Measurements from ENCODE around the gene ATOH8.
A peak's percentile ranks its signal among the peaks of the same experiment; 100 is the strongest.

ATOH8 gene

GRCh38 chr2:85746321-85747004, 7.3 kb upstream of the ATOH8 start:
- Histone ChIP-seq H3K4me1 (ENCODE audit: control insufficient read depth, insufficient read depth, low read length) (peaks cover 5% of the 10 kb centered on the region; the same call in 1 of the 2 replicates), H3K9ac (ENCODE audit: low read depth, low read length) (no peak overlapping the region), H3K36me3 (ENCODE audit: control insufficient read depth, insufficient read depth, low read length) (no peaks in the 10 kb centered on the region), H3K27me3 (ENCODE audit: control insufficient read depth, insufficient read depth, low read length) (peaks cover 19% of the 10 kb centered on the region), H3K4me3 (ENCODE audit: low read depth, low read length) (no peak overlapping the region), H3K27ac (ENCODE audit: low read depth, low read length) (no peak overlapping the region), H3K9me3 (ENCODE audit: control insufficient read depth, insufficient read depth, low read length) (no peaks in the 10 kb centered on the region)

GRCh38 chr2:85747441-85747840, 6.3 kb upstream of the ATOH8 start:
- peaks cover 28% of the 10 kb centered on the region for H3K27me3 ChIP-seq (ENCODE audit: control insufficient read depth, insufficient read depth, low read length)
- H3K4me3 ChIP-seq (ENCODE audit: low read depth, low read length): no peak overlapping the region
- H3K9ac ChIP-seq (ENCODE audit: low read depth, low read length): no peak overlapping the region
- no peaks in the 10 kb centered on the region for H3K9me3 ChIP-seq (ENCODE audit: control insufficient read depth, insufficient read depth, low read length)
- H3K36me3 ChIP-seq (ENCODE audit: control insufficient read depth, insufficient read depth, low read length): no peaks in the 10 kb centered on the region
- H3K4me1 ChIP-seq (ENCODE audit: control insufficient read depth, insufficient read depth, low read length): no peaks in the 10 kb centered on the region
- H3K27ac ChIP-seq (ENCODE audit: low read depth, low read length): no peak overlapping the region

- Histone ChIP-seq H3K9me3 (ENCODE audit: control insufficient read depth, insufficient read depth, low read length) (no peaks in the 10 kb centered on the region), H3K36me3 (ENCODE audit: control insufficient read depth, insufficient read depth, low read length) (no peaks in the 10 kb centered on the region), H3K27me3 (ENCODE audit: control insufficient read depth, insufficient read depth, low read length) (peaks cover 36% of the 10 kb centered on the region), H3K27ac (ENCODE audit: low read depth, low read length) (no peak overlapping the region), H3K9ac (ENCODE audit: low read depth, low read length) (no peak overlapping the region), H3K4me3 (ENCODE audit: low read depth, low read length) (no peak overlapping the region), H3K4me1 (ENCODE audit: control insufficient read depth, insufficient read depth, low read length) (no peaks in the 10 kb centered on the region; the same call in 1 of the 2 replicates)
Observed at GRCh38 chr2:85748039-85748734, 5.6 kb upstream of the ATOH8 start.

- H3K36me3 ChIP-seq (ENCODE audit: control insufficient read depth, insufficient read depth, low read length): no peaks in the 10 kb centered on the region
- H3K4me1 ChIP-seq (ENCODE audit: control insufficient read depth, insufficient read depth, low read length): no peaks in the 10 kb centered on the region; the same call in 1 of the 2 replicates
- no peak overlapping the region for H3K9ac ChIP-seq (ENCODE audit: low read depth, low read length)
- no peaks in the 10 kb centered on the region for H3K9me3 ChIP-seq (ENCODE audit: control insufficient read depth, insufficient read depth, low read length)
- no peak overlapping the region for H3K4me3 ChIP-seq (ENCODE audit: low read depth, low read length)
- no peak overlapping the region for H3K27ac ChIP-seq (ENCODE audit: low read depth, low read length)
- peaks cover 45% of the 10 kb centered on the region for H3K27me3 ChIP-seq (ENCODE audit: control insufficient read depth, insufficient read depth, low read length)
Observed at GRCh38 chr2:85748985-85749875, 4.6 kb upstream of the ATOH8 start.

GRCh38 chr2:85750587-85751575, 2.9 kb upstream of the ATOH8 start:
- peaks cover 59% of the 10 kb centered on the region for H3K27me3 ChIP-seq (ENCODE audit: control insufficient read depth, insufficient read depth, low read length)
- no peaks in the 10 kb centered on the region for H3K36me3 ChIP-seq (ENCODE audit: control insufficient read depth, insufficient read depth, low read length)
- no peak overlapping the region for H3K4me3 ChIP-seq (ENCODE audit: low read depth, low read length)
- H3K9me3 ChIP-seq (ENCODE audit: control insufficient read depth, insufficient read depth, low read length): no peaks in the 10 kb centered on the region
- H3K27ac ChIP-seq (ENCODE audit: low read depth, low read length): no peak overlapping the region
- no peak overlapping the region for H3K9ac ChIP-seq (ENCODE audit: low read depth, low read length)
- H3K4me1 ChIP-seq (ENCODE audit: control insufficient read depth, insufficient read depth, low read length): peaks cover 7% of the 10 kb centered on the region; the same call in 1 of the 2 replicates

GRCh38 chr2:85751627-85752026, 2.2 kb upstream of the ATOH8 start:
- Histone ChIP-seq H3K27ac (ENCODE audit: low read depth, low read length) (no peak overlapping the region), H3K9me3 (ENCODE audit: control insufficient read depth, insufficient read depth, low read length) (no peaks in the 10 kb centered on the region)

GRCh38 chr2:85753035-85753524, 711 bp upstream of the ATOH8 start:
- Histone ChIP-seq H3K36me3 (ENCODE audit: control insufficient read depth, insufficient read depth, low read length) (no peaks in the 10 kb centered on the region), H3K9ac (ENCODE audit: low read depth, low read length) (no peak overlapping the region; the same call in 1 of the 2 replicates), H3K27ac (ENCODE audit: low read depth, low read length) (no peak overlapping the region), H3K27me3 (ENCODE audit: control insufficient read depth, insufficient read depth, low read length) (peaks cover 75% of the 10 kb centered on the region), H3K9me3 (ENCODE audit: control insufficient read depth, insufficient read depth, low read length) (no peaks in the 10 kb centered on the region), H3K4me3 (ENCODE audit: low read depth, low read length) (peak overlapping the region; percentile 74), H3K4me1 (ENCODE audit: control insufficient read depth, insufficient read depth, low read length) (peaks cover 7% of the 10 kb centered on the region; the same call in 1 of the 2 replicates)

More at GRCh38 chr2:85751627-85752026, 2.2 kb upstream of the ATOH8 start:
- Histone ChIP-seq H3K27me3 (ENCODE audit: control insufficient read depth, insufficient read depth, low read length) (peaks cover 65% of the 10 kb centered on the region), H3K4me3 (ENCODE audit: low read depth, low read length) (no peak overlapping the region), H3K9ac (ENCODE audit: low read depth, low read length) (no peak overlapping the region), H3K4me1 (ENCODE audit: control insufficient read depth, insufficient read depth, low read length) (peaks cover 7% of the 10 kb centered on the region; the same call in 1 of the 2 replicates), H3K36me3 (ENCODE audit: control insufficient read depth, insufficient read depth, low read length) (no peaks in the 10 kb centered on the region)

GRCh38 chr2:85754313-85755095, 713 bp downstream of the ATOH8 start:
- Histone ChIP-seq H3K27me3 (ENCODE audit: control insufficient read depth, insufficient read depth, low read length) (peaks cover 84% of the 10 kb centered on the region), H3K4me1 (ENCODE audit: control insufficient read depth, insufficient read depth, low read length) (peaks cover 7% of the 10 kb centered on the region; the same call in 1 of the 2 replicates), H3K36me3 (ENCODE audit: control insufficient read depth, insufficient read depth, low read length) (no peaks in the 10 kb centered on the region), H3K4me3 (ENCODE audit: low read depth, low read length) (peak overlapping the region; percentile 74), H3K9ac (ENCODE audit: low read depth, low read length) (no peak overlapping the region), H3K27ac (ENCODE audit: low read depth, low read length) (peak overlapping the region; percentile 51), H3K9me3 (ENCODE audit: control insufficient read depth, insufficient read depth, low read length) (no peaks in the 10 kb centered on the region)

- Histone ChIP-seq H3K9ac (ENCODE audit: low read depth, low read length) (no peak overlapping the region), H3K4me1 (ENCODE audit: control insufficient read depth, insufficient read depth, low read length) (peaks cover 7% of the 10 kb centered on the region; the same call in 1 of the 2 replicates), H3K27ac (ENCODE audit: low read depth, low read length) (no peak overlapping the region), H3K27me3 (ENCODE audit: control insufficient read depth, insufficient read depth, low read length) (peaks cover 84% of the 10 kb centered on the region), H3K4me3 (ENCODE audit: low read depth, low read length) (peak overlapping the region; percentile 74), H3K36me3 (ENCODE audit: control insufficient read depth, insufficient read depth, low read length) (no peaks in the 10 kb centered on the region), H3K9me3 (ENCODE audit: control insufficient read depth, insufficient read depth, low read length) (no peaks in the 10 kb centered on the region)
Observed at GRCh38 chr2:85755122-85756027, 1.6 kb downstream of the ATOH8 start.

Measured in HUES48 (cell line).